WI38 (cell line): Measurements from ENCODE around the gene BOK.

ENCODE experiments used
- H3K4me3 ChIP-seq: 2 replicates; pipeline ENCODE4 v1.5.1; 2011; ENCODE audit warnings: low read depth, mild to moderate bottlenecking, control low read depth, low read length
- CTCF ChIP-seq: IDR thresholded peaks from 2 replicates; pipeline ENCODE4 v1.5.1; 2012; ENCODE audit warnings: low read depth, mild to moderate bottlenecking, control low read depth, low read length

BOK gene

GRCh38 chr2:241611062-241611461, 52.5 kb downstream of the BOK start:
- TF ChIP-seq CTCF: no peak
- no peak overlapping the region for H3K4me3 ChIP-seq

- no peak overlapping the region for H3K4me3 ChIP-seq
- TF ChIP-seq CTCF: no peak
These were observed 53.8 kb downstream of the BOK start for GRCh38 chr2:241612156-241613016.

GRCh38 chr2:241613017-241613780, 54.7 kb downstream of the BOK start:
- TF ChIP-seq CTCF: no peak
- no peak overlapping the region for H3K4me3 ChIP-seq

GRCh38 chr2:241615041-241615440, 56.5 kb downstream of the BOK start:
- TF ChIP-seq CTCF: no peak
- no peak overlapping the region for H3K4me3 ChIP-seq

- H3K4me3 ChIP-seq: no peak overlapping the region
- no peak for TF ChIP-seq CTCF
These were observed 57.0 kb downstream of the BOK start for GRCh38 chr2:241615522-241616052.

GRCh38 chr2:241616168-241617125, 57.9 kb downstream of the BOK start:
- no peak for TF ChIP-seq CTCF
- no peak overlapping the region for H3K4me3 ChIP-seq
